Osteoblast (primary cell): ENCODE measurements around the gene ADGRG2. TPM values are rescaled to one million over a fixed set of nuclear protein-coding genes. Genes with fewer than 3 reads are reported as not detected.

ENCODE experiments used
- DNase-seq: peaks from one replicate; pipeline ENCODE4 v3.0.0; 2011; ENCODE audit warnings: low spot score, mixed read lengths; ENCODE audit not compliant: insufficient read length; ENCODE audit errors: missing footprints
- H2AFZ ChIP-seq: 2 replicates; pipeline ENCODE4 v1.6.0; 2011; ENCODE audit warnings: mild to moderate bottlenecking, low read length
- H3K27ac ChIP-seq: 2 replicates; pipeline ENCODE4 v1.5.1; 2011; ENCODE audit warnings: mild to moderate bottlenecking, low read depth, low read length, moderate library complexity
- H3K27me3 ChIP-seq: 2 replicates; pipeline ENCODE4 v1.6.0; 2012; ENCODE audit warnings: mild to moderate bottlenecking, control low read depth, inconsistent platforms, low read length, moderate library complexity; ENCODE audit not compliant: insufficient read depth
- H3K36me3 ChIP-seq: 2 replicates; pipeline ENCODE4 v1.5.1; 2011; ENCODE audit warnings: mild to moderate bottlenecking, low read length, control low read depth, moderate library complexity; ENCODE audit not compliant: insufficient read depth
- H3K4me1 ChIP-seq: 2 replicates; pipeline ENCODE4 v1.5.1; 2011; ENCODE audit warnings: mild to moderate bottlenecking, low read length, control low read depth, moderate library complexity; ENCODE audit not compliant: insufficient read depth
- H3K4me2 ChIP-seq: 2 replicates; pipeline ENCODE4 v1.6.0; 2011; ENCODE audit warnings: mild to moderate bottlenecking, low read length; ENCODE audit not compliant: insufficient read depth
- H3K4me3 ChIP-seq: fragments of 200-600 bp; sonication (generic); 3 replicates; pipeline ENCODE4 v1.5.1; 2012; ENCODE audit warnings: mild to moderate bottlenecking, low read length, inconsistent platforms; ENCODE audit not compliant: insufficient read depth
- H3K79me2 ChIP-seq: 2 replicates; pipeline ENCODE4 v1.6.0; 2012; ENCODE audit warnings: mild to moderate bottlenecking, low read length, control low read depth, inconsistent platforms; ENCODE audit not compliant: insufficient read depth
- H3K9me3 ChIP-seq: 2 replicates; pipeline ENCODE4 v1.5.1; 2011; ENCODE audit warnings: low read depth, low read length, control low read depth
- H4K20me1 ChIP-seq: 2 replicates; pipeline ENCODE4 v1.6.0; 2012; ENCODE audit warnings: mild to moderate bottlenecking, low read length, control low read depth; ENCODE audit not compliant: insufficient read depth
- total RNA-seq: library from RNA; depleted of rRNA; stranded (reverse); fragments of >200 nt; gene quantifications from 2 replicates; pipeline ENCODE4 v1.2.3, GENCODE V29; 2012
- TF ChIP-seq, protein P1 (sequence below): IDR thresholded peaks from 2 replicates; pipeline ENCODE4 v1.5.1; 2011; ENCODE audit warnings: mild to moderate bottlenecking, low read depth, low read length, moderate library complexity; ENCODE audit errors: extremely low read depth

ADGRG2 gene
- total RNA-seq, 1 donor, result under 0.01 TPM

DNA sequence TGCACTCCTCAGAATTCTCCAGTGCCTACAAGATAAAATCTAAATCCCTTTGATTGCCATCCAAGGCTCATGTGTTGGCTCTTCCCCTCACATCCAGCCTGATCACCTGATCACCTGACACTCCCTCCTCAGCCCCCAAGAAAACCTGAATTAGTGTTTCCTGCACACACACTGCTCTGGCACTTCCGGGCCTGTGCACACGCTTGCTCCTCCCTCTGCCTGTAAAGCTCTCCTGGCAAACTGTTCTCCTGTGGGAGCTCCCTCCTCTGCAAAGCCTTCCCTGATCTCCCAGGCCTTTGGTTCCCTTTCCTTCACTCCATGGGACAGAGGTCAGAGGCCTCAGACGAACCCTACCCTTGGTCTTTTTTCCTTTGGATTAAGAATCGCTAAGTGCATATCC lies 158.2 kb downstream of the ADGRG2 start:
- no peak overlapping the region for H3K27ac ChIP-seq
- H3K4me3 ChIP-seq, result no peak overlapping the region
- peaks cover 8% of the 10 kb centered on the region for H3K4me1 ChIP-seq
- H3K79me2 ChIP-seq, result peaks cover 12% of the 10 kb centered on the region
- H3K36me3 ChIP-seq, result no peaks in the 10 kb centered on the region
- H3K27me3 ChIP-seq, result no peaks in the 10 kb centered on the region
- no peaks in the 10 kb centered on the region for H4K20me1 ChIP-seq
- TF ChIP-seq, protein P1, sequence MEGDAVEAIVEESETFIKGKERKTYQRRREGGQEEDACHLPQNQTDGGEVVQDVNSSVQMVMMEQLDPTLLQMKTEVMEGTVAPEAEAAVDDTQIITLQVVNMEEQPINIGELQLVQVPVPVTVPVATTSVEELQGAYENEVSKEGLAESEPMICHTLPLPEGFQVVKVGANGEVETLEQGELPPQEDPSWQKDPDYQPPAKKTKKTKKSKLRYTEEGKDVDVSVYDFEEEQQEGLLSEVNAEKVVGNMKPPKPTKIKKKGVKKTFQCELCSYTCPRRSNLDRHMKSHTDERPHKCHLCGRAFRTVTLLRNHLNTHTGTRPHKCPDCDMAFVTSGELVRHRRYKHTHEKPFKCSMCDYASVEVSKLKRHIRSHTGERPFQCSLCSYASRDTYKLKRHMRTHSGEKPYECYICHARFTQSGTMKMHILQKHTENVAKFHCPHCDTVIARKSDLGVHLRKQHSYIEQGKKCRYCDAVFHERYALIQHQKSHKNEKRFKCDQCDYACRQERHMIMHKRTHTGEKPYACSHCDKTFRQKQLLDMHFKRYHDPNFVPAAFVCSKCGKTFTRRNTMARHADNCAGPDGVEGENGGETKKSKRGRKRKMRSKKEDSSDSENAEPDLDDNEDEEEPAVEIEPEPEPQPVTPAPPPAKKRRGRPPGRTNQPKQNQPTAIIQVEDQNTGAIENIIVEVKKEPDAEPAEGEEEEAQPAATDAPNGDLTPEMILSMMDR, result no peak
- no peak for DNase-seq
- H3K9me3 ChIP-seq, result no peaks in the 10 kb centered on the region
- H2AFZ ChIP-seq, result no peak overlapping the region
- H3K4me2 ChIP-seq, result no peak overlapping the region

DNA sequence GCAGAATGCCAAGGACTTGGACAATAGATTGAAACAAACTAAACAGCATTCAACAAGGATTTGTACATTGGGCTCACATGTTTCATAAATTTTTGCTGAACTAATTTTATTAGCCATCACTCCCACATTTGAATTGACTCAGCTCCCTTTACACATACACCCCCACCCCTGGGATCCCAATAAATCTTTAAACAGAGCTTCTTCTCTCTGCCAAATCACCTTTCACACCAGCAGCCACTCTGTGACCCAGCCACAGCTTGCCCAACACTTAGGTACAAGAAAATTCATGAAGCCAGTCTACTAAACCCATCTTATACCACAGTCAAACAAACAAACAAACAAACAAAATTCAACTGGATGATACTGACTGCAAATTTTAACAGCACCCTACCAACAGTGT lies 159.9 kb downstream of the ADGRG2 start:
- no peak for DNase-seq

DNA sequence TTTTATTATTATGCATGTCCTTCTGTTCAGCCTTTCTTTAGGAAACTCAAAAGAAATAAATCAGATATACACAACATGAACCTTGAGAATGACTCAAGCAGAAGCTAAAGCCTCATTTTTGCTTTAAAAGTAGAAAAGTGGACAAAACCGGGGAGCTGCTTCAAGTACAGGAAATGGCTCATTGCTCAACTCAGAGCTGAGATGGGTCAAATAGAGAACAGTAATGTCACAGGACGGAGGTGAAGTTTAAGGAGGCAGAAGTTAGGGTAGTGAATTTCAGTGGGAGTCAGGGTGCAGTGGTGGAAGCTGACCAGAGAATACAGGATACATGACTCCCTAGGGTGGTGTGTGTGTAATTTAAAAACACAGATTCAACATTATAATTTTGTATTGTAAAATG lies 160.6 kb downstream of the ADGRG2 start:
- H3K79me2 ChIP-seq, result peaks cover 12% of the 10 kb centered on the region
- no peaks in the 10 kb centered on the region for H3K9me3 ChIP-seq
- no peak overlapping the region for H2AFZ ChIP-seq
- H4K20me1 ChIP-seq, result no peaks in the 10 kb centered on the region
- H3K4me1 ChIP-seq, result peaks cover 8% of the 10 kb centered on the region
- no peaks in the 10 kb centered on the region for H3K27me3 ChIP-seq
- no peak overlapping the region for H3K4me3 ChIP-seq
- TF ChIP-seq, protein P1, result no peak
- H3K4me2 ChIP-seq, result peak overlapping the region; percentile 30
- H3K36me3 ChIP-seq, result no peaks in the 10 kb centered on the region
- peak overlapping the region; percentile 41 for H3K27ac ChIP-seq
- DNase-seq, result peak; percentile 58

More for the DNA sequence above, 159.9 kb downstream of the ADGRG2 start:
- Histone ChIP-seq H3K4me2 (peak overlapping the region; percentile 30), H2AFZ (no peak overlapping the region), H3K27ac (peak overlapping the region; percentile 41), H3K27me3 (no peaks in the 10 kb centered on the region), H3K79me2 (peaks cover 12% of the 10 kb centered on the region), H3K36me3 (no peaks in the 10 kb centered on the region), H3K4me1 (peaks cover 8% of the 10 kb centered on the region), H3K4me3 (no peak overlapping the region), H3K9me3 (no peaks in the 10 kb centered on the region), H4K20me1 (no peaks in the 10 kb centered on the region)
- TF ChIP-seq, protein P1, result no peak

DNA sequence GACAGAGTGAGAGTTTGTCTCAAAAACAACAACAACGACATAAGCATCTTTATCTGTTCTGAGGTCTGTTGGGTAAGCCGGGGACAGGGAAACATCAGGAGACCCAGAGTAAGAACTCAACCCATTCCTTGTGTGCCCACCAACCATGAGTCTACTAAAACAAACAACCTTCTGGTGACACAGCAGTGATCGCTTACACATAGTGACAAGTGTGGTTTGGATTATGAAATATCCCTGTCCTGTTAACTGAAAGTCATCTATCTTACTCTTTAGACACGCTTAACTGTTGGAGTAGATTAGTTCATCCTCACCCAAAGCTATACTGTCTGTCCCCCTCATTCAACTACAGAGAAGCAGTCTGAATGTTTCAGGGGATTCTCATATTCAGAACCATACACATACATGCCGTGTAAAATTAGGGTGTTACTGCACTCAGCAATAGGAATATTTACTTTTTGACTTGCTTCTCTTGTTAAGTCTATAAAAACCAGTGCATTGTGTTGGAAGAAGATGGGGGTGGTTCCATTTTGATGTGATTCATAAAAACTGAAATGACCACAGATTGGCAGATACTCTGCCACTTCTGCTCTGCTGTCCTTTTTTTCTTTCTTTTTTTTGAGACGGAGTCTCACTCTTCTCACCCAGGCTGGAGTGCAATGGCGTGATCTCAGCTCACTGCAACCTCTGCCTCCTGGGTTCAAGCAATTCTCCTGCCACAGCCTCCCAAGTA lies 165.8 kb downstream of the ADGRG2 start:
- H2AFZ ChIP-seq, result no peak overlapping the region
- no peaks in the 10 kb centered on the region for H3K36me3 ChIP-seq
- H3K79me2 ChIP-seq, result peaks cover 12% of the 10 kb centered on the region
- no peak overlapping the region for H3K27ac ChIP-seq
- no peaks in the 10 kb centered on the region for H3K9me3 ChIP-seq
- no peak overlapping the region for H3K4me3 ChIP-seq
- no peaks in the 10 kb centered on the region for H3K27me3 ChIP-seq
- H4K20me1 ChIP-seq, result no peaks in the 10 kb centered on the region
- H3K4me2 ChIP-seq, result no peak overlapping the region
- peak; percentile 66 for DNase-seq
- TF ChIP-seq, protein P1, result no peak
- H3K4me1 ChIP-seq, result peaks cover 3% of the 10 kb centered on the region
